ENCODE results near the gene WNT2. TPM values are rescaled to one million over a fixed set of nuclear protein-coding genes. Genes with fewer than 3 reads are reported as not detected.

Gene WNT2
- total and polyA plus RNA-seq, 2 of the 4 experiments (the other 2 are of a cell fraction): 1.8 to 1.9 TPM

- dilution Hi-C loops (cut with HindIII; ENCODE audit: low sequenced_read_pairs, unreplicated experiment) (no loop called here), intact Hi-C loops (cut with micrococcal nuclease) (loop anchor here (1.0 to 10.0 kb wide), 3 partner anchors 72 to 402 kb away; no protein-coding TSS in a partner anchor), in situ Hi-C loops (cut with MboI; ENCODE audit: low sequenced_read_pairs) (no loop called here)
- Histone ChIP-seq H2BK15ac (ENCODE audit: low read depth, low read length) (no peak overlapping the region), H3K4me3 (ENCODE audit: insufficient read depth, low read depth, low read length) (no peak overlapping the region), H3K79me1 (ENCODE audit: low read depth in 1 of 2, low read length in 2 of 2) (no peaks in the 10 kb centered on the region), H2BK5ac (ENCODE audit: low read depth, low read length, poor library complexity, severe bottlenecking) (no peak overlapping the region), H3K27ac (ENCODE audit: insufficient read depth, low read length) (peak overlapping the region; percentile 62; the same call in 1 of the 2 replicates), H4K20me1 (ENCODE audit: insufficient read depth, low read length) (no peaks in the 10 kb centered on the region), H3K14ac (replicated peaks; ENCODE audit: low read depth, low read length) (no peak overlapping the region), H3K27me3 (ENCODE audit: control insufficient read depth, insufficient read depth, low read length) (no peaks in the 10 kb centered on the region), H2AFZ (replicated peaks; ENCODE audit: low read length, poor library complexity) (no peak overlapping the region), H3K18ac (ENCODE audit: low read depth, low read length) (peak overlapping the region; percentile 63; the same call in 1 of the 2 replicates), H3K9ac (ENCODE audit: low read depth, low read length) (no peak overlapping the region), H3K9me1 (ENCODE audit: insufficient read depth, low read length) (no peaks in the 10 kb centered on the region), H3K4me2 (ENCODE audit: low read depth, low read length) (no peak overlapping the region), H3K9me3 (ENCODE audit: control insufficient read depth, insufficient read depth, low read length) (no peaks in the 10 kb centered on the region), H3K56ac (ENCODE audit: extremely low read depth, insufficient read depth, low read length) (no peak overlapping the region), H2BK20ac (ENCODE audit: low read depth, low read length) (no peak overlapping the region), H2BK120ac (ENCODE audit: low read depth, low read length) (no peak overlapping the region; the same call in 1 of the 2 replicates), H4K91ac (ENCODE audit: insufficient read depth, low read depth, low read length) (no peak overlapping the region), H3K23ac (ENCODE audit: low read depth, low read length) (no peak overlapping the region), H3K36me3 (ENCODE audit: control insufficient read depth, insufficient read depth, low read length) (peaks cover 8% of the 10 kb centered on the region; the same call in 1 of the 2 replicates), H4K5ac (ENCODE audit: low read depth, low read length) (peak overlapping the region; percentile 8; the same call in 1 of the 2 replicates), H3K4ac (ENCODE audit: low read depth, low read length) (no peak overlapping the region), H2AK9ac (replicated peaks; ENCODE audit: low read depth, low read length, poor library complexity) (no peak overlapping the region), H4K8ac (ENCODE audit: low read depth in 2 of 2, low read length in 2 of 2) (no peak overlapping the region; a peak in 1 of 4 replicates), H2AK5ac (ENCODE audit: low read depth, low read length) (no peak overlapping the region), H3K4me1 (ENCODE audit: control insufficient read depth, insufficient read depth, low read length) (peaks cover 2% of the 10 kb centered on the region; the same call in 1 of the 2 replicates)
- ATAC-seq (ENCODE audit: low read depth): peak; percentile 72
- CTCF ChIA-PET: interaction anchor here (0.9 kb wide), 1 partner anchor 8 kb away, joined by 4 read pairs; no protein-coding TSS in a partner anchor
- DNase-seq: peak; percentile 13
- BruUV-seq (replicated peaks): no TSS peak
- POLR2A ChIA-PET (ENCODE audit: unreplicated experiment): no interaction called here
- no CpG with 5 or more reads among the region's 5 CpGs for WGBS, 2 experiments (ENCODE audit: extremely low coverage in 2 of 2, insufficient read length in 1 of 2)
- no peak for TF ChIP-seq USF2 (IDR thresholded peaks at IDR 0.05; ENCODE audit: low read depth, low read length)
- peak; percentile 47 for TF ChIP-seq RAD21 (IDR thresholded peaks at IDR 0.05; ENCODE audit: low read length)
- TF ChIP-seq RCOR1 (IDR thresholded peaks at IDR 0.05; ENCODE audit: insufficient replicate concordance, low read length): no peak
- TF ChIP-seq BHLHE40 (IDR thresholded peaks at IDR 0.05; ENCODE audit: low read depth, low read length): no peak
- no peak for TF ChIP-seq ELK1 (IDR thresholded peaks at IDR 0.05; ENCODE audit: borderline replicate concordance, low read depth, low read length)
- TF ChIP-seq SMC3 (IDR thresholded peaks at IDR 0.05; ENCODE audit: low read depth, low read length): peak; percentile 37; the same call in 1 of the 2 replicates
- TF ChIP-seq CTCF (conservative IDR thresholded peaks at IDR 0.05; ENCODE audit: low read depth, low read length): peak; percentile 48
- no peak for TF ChIP-seq NFE2L2 (IDR thresholded peaks at IDR 0.05; ENCODE audit: low read depth, low read length)
- no peak for TF ChIP-seq MXI1 (IDR thresholded peaks at IDR 0.05; ENCODE audit: borderline replicate concordance, low read depth, low read length)
- no peak for TF ChIP-seq CHD1 (IDR thresholded peaks at IDR 0.05; ENCODE audit: low read depth, low read length)
- no peak for TF ChIP-seq MAFK (IDR thresholded peaks at IDR 0.05; ENCODE audit: low read depth, low read length)
- TF ChIP-seq RFX5 (IDR thresholded peaks at IDR 0.05; ENCODE audit: low read depth, low read length): no peak
These were observed 10.0 kb downstream of the WNT2 start for GRCh38 chr7:117312593-117313580.
